GM10847 (cell line): ENCODE data around the gene IRF2.

Source experiments
- POLR2A ChIP-seq: IDR thresholded peaks from 2 replicates; pipeline ENCODE4 v1.6.1; 2011; ENCODE audit not compliant: insufficient read length; ENCODE audit errors: extremely low read depth

IRF2 gene

GRCh38 chr4:184477201-184477999 lies 3.0 kb upstream of the IRF2 start:
- no peak for TF ChIP-seq POLR2A

- no peak for TF ChIP-seq POLR2A
Observed at GRCh38 chr4:184476695-184477094, 2.3 kb upstream of the IRF2 start.

DNA sequence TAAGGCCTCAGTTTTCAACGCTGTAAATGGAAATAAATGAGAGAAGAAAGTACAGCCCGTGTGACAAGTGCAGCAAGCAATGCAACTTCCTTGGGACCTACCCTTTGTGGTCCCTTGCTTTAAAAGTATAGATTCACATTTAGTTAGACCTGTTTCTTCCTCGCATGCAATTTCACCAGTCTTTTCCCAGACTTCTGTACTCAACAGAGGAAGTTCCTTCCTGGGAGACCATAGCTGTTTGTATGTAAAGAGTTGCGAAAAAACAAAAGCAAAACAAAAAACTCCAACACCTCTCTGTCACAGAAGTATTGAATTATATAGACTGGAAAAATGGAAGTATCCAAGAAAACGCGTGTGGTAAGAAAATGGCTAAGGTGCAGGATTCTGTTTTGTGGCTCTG lies 1.1 kb upstream of the IRF2 start:
- no peak for TF ChIP-seq POLR2A

DNA sequence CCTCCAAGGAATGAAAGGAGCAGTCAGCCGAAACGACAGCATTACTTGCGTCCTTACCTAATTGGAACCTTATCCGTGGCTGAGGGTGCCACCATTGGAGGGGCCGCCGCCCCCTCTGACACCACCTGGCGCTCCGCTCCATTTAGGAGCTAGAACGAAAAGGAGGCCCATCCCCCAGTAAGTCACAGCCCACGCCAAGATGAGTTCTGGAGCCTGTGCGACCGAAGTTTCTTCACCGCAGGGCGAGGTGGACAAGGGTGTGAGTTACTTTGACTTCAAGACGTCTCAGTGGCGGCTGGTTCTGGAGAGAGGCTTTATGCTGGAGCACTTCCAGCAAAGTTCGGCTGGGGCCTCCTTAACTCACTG lies 729 bp upstream of the IRF2 start:
- no peak for TF ChIP-seq POLR2A

GRCh38 chr4:184473499-184474262 lies 669 bp downstream of the IRF2 start:
- TF ChIP-seq POLR2A = peak; percentile 32

DNA sequence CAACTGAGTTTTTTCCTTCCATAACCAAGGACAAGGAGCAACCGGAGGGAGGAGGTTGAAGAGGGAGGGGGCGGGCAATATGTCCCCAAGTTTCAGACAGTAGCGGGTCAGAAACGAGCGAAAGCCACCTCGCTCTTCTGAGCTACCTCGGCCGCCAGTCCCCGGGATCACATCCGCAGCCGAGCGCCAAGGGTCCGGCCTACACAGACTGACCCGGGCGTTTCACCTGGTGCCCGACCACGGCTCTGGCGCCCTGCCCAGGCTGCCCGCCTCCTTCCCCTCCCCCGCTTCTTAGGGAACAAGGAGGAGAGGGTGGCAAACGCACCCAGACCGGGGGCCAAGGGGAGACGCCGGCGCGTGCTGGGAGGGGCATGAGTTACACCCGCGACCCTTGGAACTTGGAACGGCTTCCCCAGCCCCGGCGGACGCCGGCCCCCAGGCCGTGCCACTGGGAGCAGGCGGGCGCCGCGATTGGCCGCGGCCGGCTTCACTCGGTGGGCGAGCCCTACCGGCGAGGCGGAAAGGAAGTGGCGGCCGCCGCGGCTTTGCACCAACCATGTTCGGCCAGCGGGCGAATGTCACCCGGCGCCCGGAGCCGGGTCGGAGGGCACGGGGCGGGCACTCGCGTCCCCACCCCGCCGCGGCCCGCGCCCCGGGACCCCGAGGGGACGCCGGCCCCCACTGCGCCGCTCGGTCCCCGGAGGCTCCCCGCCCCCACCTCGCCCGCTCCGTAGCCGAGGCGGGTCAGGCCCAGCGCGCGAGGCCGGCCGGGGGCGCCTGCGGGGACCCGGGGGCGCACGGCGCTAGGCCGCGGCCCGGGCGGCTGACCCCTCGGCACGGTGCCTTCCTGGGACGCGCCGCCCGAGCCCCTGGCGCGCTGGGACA lies 1.5 kb downstream of the IRF2 start:
- peak; percentile 22 for TF ChIP-seq POLR2A

GRCh38 chr4:184471881-184472613 lies 2.3 kb downstream of the IRF2 start:
- no peak for TF ChIP-seq POLR2A

DNA sequence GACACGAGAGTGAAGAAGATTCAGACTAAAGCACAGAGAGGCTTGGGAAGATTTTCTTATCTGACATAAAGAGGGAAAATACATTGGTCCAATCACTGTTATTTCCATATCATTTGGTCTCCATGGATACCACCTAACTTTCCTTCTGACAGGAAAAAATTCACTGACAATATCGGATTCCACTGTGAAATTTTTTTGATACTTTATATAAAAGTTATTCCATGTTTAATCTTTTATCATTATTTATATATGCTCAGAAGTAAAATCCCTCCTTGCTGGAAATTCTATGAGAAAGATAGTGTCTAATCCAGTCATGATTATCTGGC lies 3.6 kb downstream of the IRF2 start:
- no peak for TF ChIP-seq POLR2A

- TF ChIP-seq POLR2A = no peak
Observed at GRCh38 chr4:184466634-184467033, 7.7 kb downstream of the IRF2 start.

DNA sequence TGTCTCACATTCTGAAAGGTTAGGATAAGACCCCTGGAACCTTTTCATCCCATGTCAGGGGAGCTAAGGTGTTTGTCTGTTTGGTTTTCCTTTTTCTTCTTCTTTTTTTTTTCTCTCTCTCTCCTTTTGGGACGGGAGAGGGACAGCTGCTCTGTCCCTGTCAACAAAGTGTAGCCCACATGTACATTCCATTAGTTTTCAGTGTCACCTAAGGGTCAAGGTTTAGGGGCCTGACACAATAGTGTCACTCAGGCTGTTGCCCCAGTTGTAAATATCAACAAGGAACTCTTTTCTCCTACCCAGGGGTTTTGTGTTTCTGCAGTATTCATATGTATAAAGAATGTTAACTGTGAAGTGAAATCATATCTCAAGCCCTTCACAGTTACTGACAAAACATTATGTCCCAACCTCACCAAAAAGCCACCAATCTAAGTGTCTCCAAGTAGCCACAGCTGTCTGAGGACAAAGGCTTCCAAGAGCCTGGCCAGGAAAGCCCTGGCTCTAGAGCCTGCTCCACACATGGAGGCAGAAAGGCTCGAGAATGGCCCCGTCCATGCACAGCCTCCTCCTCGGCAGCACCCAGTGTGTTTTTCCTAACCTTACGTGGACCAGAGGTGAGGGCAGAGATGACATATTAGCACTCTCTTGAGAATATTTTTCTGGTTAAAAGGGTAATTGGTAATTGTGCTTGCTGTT lies 9.4 kb downstream of the IRF2 start:
- TF ChIP-seq POLR2A = no peak

DNA sequence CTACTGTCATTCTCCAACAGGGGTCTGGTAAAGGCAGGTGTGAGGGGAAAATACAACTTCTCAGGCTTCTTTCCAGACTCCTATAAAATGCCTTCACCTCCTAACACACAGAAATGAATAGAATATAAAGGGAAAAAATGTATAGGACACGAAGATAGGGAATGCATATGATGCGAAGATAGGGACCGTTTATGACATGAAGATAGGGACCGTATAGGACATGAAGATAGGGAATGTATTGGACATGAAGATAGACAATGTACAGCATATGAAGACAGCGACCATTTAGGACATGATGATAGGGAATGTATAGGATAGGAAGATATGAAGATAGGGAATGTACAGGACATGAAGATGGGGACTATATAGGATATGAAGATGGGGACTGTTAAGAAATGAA lies 10.5 kb downstream of the IRF2 start:
- no peak for TF ChIP-seq POLR2A

DNA sequence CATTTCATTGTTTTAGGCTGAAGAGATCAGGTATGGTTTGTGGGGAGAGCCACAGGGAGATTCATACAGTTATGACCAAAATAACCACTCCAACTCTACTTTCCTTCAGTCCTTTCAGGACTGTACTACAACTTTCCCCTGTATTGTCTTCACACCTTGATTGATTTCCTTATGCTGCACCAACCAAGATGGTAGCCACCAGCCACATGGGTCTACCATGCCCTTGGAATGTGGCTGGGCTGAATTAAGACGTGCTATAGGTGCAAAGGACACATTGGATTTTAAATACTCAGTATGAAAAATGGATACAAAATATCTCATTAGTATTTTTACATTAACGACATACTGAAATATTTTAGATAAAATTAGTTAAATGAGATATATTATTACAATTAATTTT lies 11.2 kb downstream of the IRF2 start:
- TF ChIP-seq POLR2A = no peak

GRCh38 chr4:184462724-184463123 lies 11.6 kb downstream of the IRF2 start:
- TF ChIP-seq POLR2A = no peak

DNA sequence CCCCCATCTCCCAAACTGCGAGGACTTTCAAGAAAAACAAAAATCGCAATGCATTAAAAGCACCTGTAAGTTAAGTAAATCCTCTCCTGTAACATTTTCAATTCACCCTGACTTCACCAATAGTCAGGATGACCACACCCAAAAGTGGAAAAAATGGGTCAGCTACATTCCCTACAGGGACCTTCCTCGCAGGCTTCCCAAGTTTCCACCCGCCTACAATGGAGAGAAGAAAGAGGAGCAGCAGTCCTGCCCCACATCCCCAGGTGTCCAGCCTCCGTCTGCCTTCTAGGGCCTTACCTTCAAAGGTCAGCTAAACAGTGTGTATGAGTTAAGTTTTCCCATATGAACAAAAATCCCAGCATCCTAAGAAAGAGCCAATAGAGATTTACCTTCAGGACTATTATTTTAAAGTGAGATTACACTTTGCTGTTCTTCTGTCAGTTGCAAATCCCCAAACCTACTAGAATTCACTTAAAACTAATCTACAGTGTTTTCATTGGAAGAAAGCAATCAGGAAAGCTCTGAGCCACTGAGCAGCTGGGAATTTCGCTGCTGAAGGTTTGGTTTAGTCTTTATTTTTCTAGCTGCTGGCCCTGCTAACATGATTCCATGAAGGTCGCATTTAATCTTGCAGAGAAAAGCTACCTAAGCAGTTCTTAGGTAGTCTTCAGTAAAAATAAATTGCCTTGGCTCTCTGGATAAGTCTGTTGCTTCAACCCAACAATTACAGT lies 12.5 kb downstream of the IRF2 start:
- no peak for TF ChIP-seq POLR2A
